ENCODE data around the gene SRPX2. TPM values are rescaled to one million over a fixed set of nuclear protein-coding genes. Genes with fewer than 3 reads are reported as not detected.
A peak's percentile ranks its signal among the peaks of the same experiment; 100 is the strongest.

The SRPX2 gene
- total and polyA plus RNA-seq, 12 donors = 9.0 to 73.3 (median 17.9) TPM

- Histone ChIP-seq H3K27me3 (peaks cover 6% of the 10 kb centered on the region), H3K9me3 (replicated peaks in 1 of 3) (no peaks in the 10 kb centered on the region), H3K4me3 (no peak overlapping the region), H3K36me3 (replicated peaks in 1 of 2) (no peaks in the 10 kb centered on the region), H3K27ac (peak overlapping the region in 3 of 5 donors; percentile 51 to 75 (median 64)), H3K4me1 (replicated peaks in 1 of 2) (peaks cover 0 to under 1% of the 10 kb centered on the region in 2 donors)
- intact Hi-C loops (cut with DNase I) = no loop called here
- TF ChIP-seq, protein P1, sequence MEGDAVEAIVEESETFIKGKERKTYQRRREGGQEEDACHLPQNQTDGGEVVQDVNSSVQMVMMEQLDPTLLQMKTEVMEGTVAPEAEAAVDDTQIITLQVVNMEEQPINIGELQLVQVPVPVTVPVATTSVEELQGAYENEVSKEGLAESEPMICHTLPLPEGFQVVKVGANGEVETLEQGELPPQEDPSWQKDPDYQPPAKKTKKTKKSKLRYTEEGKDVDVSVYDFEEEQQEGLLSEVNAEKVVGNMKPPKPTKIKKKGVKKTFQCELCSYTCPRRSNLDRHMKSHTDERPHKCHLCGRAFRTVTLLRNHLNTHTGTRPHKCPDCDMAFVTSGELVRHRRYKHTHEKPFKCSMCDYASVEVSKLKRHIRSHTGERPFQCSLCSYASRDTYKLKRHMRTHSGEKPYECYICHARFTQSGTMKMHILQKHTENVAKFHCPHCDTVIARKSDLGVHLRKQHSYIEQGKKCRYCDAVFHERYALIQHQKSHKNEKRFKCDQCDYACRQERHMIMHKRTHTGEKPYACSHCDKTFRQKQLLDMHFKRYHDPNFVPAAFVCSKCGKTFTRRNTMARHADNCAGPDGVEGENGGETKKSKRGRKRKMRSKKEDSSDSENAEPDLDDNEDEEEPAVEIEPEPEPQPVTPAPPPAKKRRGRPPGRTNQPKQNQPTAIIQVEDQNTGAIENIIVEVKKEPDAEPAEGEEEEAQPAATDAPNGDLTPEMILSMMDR (IDR thresholded peaks at IDR 0.05) = no peak
- no peak for DNase-seq
- 61 to 72% (median 67%) methylated on average over 7 to 8 of the region's 8 CpGs for WGBS, 4 donors
Observed at GRCh38 chrX:100648458-100649417, 4.7 kb downstream of the SRPX2 start.

- H3K9me3 ChIP-seq (replicated peaks in 1 of 3) = no peaks in the 10 kb centered on the region
- no peaks in the 10 kb centered on the region for H3K36me3 ChIP-seq (replicated peaks in 1 of 2)
- H3K27me3 ChIP-seq = peaks cover 6% of the 10 kb centered on the region
- no peaks in the 10 kb centered on the region for H3K4me1 ChIP-seq (replicated peaks in 1 of 2)
- intact Hi-C loops (cut with DNase I) = no loop called here
- H3K27ac ChIP-seq = peak overlapping the region in 3 of 5 donors; percentile 32 to 75 (median 64)
- WGBS, 4 donors = 56 to 74% (median 60%) methylated on average over 4 to 12 of the region's 12 CpGs
- DNase-seq = peak in 6 of 7 donors; percentile 13 to 54 (median 36)
- H3K4me3 ChIP-seq = no peak overlapping the region
- TF ChIP-seq, protein P1 (IDR thresholded peaks at IDR 0.05) = no peak
- no peak for TF ChIP-seq POLR2A (IDR thresholded peaks at IDR 0.05)
Observed at GRCh38 chrX:100649550-100650356, 5.8 kb downstream of the SRPX2 start.

- intact Hi-C loops (cut with DNase I) = no loop called here
- TF ChIP-seq, protein P1 (IDR thresholded peaks at IDR 0.05) = no peak
- TF ChIP-seq POLR2A (IDR thresholded peaks at IDR 0.05) = no peak
- WGBS, 4 donors = 73 to 96% (median 85%) methylated on average over 1 of the region's 1 CpG
Observed at GRCh38 chrX:100650841-100651240, 6.8 kb downstream of the SRPX2 start.

GRCh38 chrX:100652266-100652665, 8.3 kb downstream of the SRPX2 start:
- TF ChIP-seq POLR2A (IDR thresholded peaks at IDR 0.05) = no peak
- TF ChIP-seq, protein P1 (IDR thresholded peaks at IDR 0.05) = no peak
- Histone ChIP-seq H3K36me3 (replicated peaks in 1 of 2) (no peaks in the 10 kb centered on the region), H3K4me3 (no peak overlapping the region), H3K27ac (no peak overlapping the region), H3K27me3 (peaks cover 9% of the 10 kb centered on the region), H3K9me3 (replicated peaks in 1 of 3) (no peaks in the 10 kb centered on the region), H3K4me1 (replicated peaks in 1 of 2) (no peaks in the 10 kb centered on the region)
- intact Hi-C loops (cut with DNase I) = no loop called here
- no peak for DNase-seq
- 59 to 67% (median 60%) methylated on average over 2 of the region's 2 CpGs for WGBS, 4 donors

More at GRCh38 chrX:100650841-100651240, 6.8 kb downstream of the SRPX2 start:
- H3K4me1 ChIP-seq (replicated peaks in 1 of 2) = no peaks in the 10 kb centered on the region
- no peaks in the 10 kb centered on the region for H3K9me3 ChIP-seq (replicated peaks in 1 of 3)
- H3K36me3 ChIP-seq (replicated peaks in 1 of 2) = no peaks in the 10 kb centered on the region
- peaks cover 6% of the 10 kb centered on the region for H3K27me3 ChIP-seq
- H3K4me3 ChIP-seq = no peak overlapping the region
- peak overlapping the region in 2 of 5 donors; percentile 64 to 75 for H3K27ac ChIP-seq
- no peak for DNase-seq
